ENCODE data around the gene GATAD1. TPM values are rescaled to one million over a fixed set of nuclear protein-coding genes. Genes with fewer than 3 reads are reported as not detected.
"Not testable (repeated sequence)": the region's sequence is repeated elsewhere in the genome, so short reads cannot be mapped to it uniquely, and the experiment has no call there.

Gene GATAD1
- total RNA-seq, 1 donor from 2014 or later, result 31.1 TPM

- DNase-seq, result no peak
These were observed 9.3 kb upstream of the GATAD1 start for GRCh38 chr7:92437956-92438491.

GRCh38 chr7:92442720-92443119 is 4.6 kb upstream of the GATAD1 start:
- DNase-seq, result not testable (repeated sequence)

GRCh38 chr7:92446869-92447344 is 375 bp upstream of the GATAD1 start:
- no peak for DNase-seq

DNA sequence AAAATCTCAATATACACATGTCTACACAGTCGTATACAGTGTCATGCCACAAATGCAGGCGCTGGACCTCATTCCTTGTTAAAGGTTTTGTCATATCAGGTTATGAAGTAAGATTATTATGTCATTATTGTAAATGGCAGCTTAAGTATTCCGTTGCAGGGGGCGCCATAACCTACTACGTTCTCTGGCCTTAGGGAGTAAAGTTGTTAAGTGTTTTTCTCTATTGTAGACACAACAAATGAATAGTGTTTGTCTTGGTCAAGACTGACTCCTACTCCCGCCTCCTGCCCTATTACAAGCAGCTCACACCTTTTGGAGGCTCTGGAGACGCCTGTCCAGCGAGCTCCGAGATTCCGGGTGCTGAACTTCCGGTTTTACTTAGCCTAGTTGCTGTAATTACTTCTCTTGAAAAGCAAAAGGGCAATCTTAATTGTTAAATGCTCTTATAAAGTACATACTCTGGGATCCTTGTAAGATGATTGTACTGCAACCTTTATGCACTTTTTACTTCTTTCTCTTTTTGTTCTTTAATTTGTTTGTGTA is 994 bp downstream of the GATAD1 start:
- DNase-seq, result peak; percentile 22

DNA sequence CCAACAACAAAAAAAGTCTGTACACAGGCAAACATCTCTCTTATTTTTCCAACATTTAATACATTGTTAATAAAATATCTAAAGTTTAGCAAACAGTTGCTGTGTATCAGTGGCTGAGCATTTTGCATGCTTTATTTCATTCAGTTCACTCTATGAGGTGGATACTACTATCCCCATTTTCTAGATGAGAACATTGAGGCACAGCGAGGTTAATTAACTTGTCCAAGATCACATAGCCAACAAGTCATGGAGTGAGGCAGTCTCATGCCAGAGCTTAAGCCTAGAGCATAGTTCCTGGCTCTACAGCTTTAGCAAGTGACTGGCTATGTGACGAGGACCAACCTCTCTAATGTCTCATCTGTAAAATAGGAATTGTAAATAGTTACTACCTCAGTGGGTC is 4.4 kb downstream of the GATAD1 start:
- DNase-seq, result no peak

DNA sequence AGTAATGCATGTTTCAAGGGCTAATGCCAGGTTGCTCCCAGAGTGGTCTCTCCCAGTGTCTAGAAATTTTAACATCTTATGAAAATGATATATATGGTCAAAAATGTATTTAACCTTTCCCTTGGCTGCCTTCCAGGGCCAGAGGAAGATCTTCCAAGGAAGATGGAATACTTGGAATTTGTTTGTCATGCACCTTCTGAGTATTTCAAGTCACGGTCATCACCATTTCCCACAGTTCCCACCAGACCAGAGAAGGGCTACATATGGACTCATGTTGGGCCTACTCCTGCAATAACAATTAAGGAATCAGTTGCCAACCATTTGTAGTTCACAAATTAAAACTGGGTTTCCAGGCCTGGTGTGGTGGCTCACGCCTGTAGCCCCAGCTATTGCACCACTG is 9.0 kb downstream of the GATAD1 start:
- no peak for DNase-seq

- no peak for DNase-seq
These were observed 12.8 kb downstream of the GATAD1 start for GRCh38 chr7:92460109-92460508.

- no peak for DNase-seq
These were observed 13.2 kb downstream of the GATAD1 start for GRCh38 chr7:92460510-92460909.

DNA sequence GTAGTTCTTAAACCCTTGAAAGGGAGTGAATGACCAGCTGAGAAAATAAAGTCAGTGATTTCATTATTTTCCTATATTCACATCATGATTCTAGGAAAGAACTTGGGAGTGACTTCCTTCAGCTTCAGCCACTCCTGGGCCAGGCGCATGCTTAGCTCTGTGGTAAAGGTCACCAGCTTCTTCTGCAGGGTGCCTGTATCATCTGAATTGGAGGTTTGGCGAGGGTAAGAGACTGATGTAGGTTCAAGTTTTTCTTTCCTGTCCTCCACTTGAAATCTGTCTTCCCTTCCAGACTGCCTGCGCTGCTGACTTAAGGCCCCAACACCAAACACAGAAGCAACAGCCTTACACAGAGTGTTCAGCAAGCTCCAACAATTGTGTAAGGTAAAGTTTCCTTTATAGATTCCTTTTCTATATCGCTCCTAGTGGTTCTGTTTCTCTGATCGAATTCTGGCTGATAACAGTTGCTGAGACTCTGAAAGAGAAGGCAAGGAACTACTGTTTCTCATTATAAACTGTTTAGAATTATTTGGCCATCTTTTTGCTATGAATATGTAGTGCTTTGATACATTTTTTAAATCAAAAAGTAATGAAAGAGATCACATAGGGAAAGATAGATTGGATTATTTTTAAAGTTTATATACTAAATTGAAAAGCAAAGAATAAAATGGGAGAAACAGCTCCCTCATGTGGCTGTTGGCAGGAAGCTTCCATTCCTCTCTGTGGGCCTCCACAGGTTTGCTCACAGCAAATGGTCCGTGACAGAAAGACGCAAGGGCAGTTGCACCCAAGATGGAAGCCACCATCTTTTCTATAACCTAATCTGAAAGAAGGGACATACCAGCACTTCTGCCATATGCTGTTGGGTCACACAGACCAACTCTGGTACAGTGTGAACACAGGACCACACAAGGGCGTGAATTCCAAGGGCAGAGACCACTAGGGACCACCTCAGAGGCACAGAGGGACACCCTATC is 14.0 kb downstream of the GATAD1 start:
- DNase-seq, result no peak

GRCh38 chr7:92462560-92462959 is 15.3 kb downstream of the GATAD1 start:
- no peak for DNase-seq

DNA sequence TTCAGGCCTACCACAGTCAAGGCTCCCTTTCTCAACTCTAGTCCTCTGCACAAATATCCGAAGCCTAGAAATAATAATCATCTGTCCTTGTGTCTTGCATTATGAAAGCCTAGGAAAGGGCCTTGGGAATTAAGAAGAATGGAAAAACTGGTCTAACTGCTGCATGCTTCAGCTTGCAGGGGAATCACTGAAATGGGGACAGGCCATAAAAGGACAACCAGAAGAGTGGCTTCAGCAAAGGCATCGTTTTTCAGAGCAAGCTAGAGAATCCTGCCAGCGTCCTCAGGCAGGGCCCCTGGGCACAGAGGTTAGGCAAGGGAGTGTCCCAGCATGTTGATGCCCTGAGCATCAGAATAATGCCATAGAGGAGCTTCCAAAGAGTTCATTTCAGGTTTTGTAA is 17.2 kb downstream of the GATAD1 start:
- DNase-seq, result no peak

- DNase-seq, result no peak
These were observed 19.4 kb downstream of the GATAD1 start for GRCh38 chr7:92466682-92467081.

- not testable (repeated sequence) for DNase-seq
These were observed 21.3 kb downstream of the GATAD1 start for GRCh38 chr7:92468589-92468988.

- DNase-seq, result not testable (repeated sequence)
These were observed 26.7 kb downstream of the GATAD1 start for GRCh38 chr7:92473989-92474388.

- DNase-seq, result not testable (repeated sequence)
These were observed 28.0 kb downstream of the GATAD1 start for GRCh38 chr7:92475261-92475770.

DNA sequence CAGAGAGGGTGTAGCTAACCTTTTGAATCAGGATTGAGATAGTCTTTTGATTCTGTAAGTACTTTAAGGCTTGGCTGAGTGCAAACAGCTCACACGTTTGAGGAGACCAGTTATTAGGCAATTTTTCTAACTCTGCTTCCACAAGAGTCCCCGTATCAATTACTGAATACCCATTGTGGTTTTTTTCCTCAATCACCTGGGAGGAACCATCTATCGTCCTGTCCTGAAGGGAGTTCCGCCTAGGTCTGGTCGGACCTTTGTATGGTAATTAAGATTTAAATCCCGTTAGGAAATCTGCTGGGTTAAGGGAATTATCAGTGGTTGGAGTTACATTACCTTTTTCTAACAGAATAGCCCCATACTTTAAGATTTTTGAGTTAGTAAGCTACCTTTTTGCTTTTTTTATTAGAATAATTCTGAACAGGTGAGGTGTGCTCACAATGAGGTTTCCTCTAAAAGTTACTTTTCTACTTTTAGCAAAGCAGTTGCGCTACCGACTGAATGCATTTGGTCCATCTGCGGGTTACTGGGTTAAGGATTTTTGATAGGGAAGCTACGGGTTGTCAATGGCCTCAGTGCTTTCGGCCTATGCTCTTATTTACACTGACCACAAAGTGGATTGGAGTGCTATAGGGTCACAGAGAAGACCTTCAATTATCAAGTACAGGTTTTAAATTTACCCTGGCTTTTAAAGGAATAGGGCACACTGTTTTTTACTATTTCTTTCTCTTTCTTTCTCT is 28.7 kb downstream of the GATAD1 start:
- not testable (repeated sequence) for DNase-seq

- DNase-seq, result not testable (repeated sequence)
These were observed 30.4 kb downstream of the GATAD1 start, which contains the start of gene ERVW-1 for GRCh38 chr7:92477681-92478080. Gene ERVW-1, minus strand, starts transcription at chr7:92477946. Its CDS starts 7,565 bp downstream, at chr7:92470381.

DNA sequence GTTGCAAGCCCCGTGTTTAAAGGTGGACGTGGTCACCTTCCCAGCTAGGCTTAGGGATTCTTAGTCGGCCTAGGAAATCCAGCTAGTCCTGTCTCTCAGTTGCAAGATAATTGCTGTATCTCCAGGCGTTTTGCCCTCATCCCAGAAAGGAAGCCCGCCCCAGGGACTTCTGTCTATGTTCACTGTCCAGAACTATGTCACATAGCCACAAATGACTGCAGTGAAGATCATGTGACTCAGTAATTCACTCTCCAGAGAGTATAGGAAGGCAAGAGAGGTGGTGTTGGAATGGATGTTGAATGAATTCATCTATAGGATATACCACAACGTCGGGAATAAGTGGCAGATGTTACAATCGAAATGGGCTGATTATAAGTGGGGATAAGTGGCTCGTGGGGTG is 30.8 kb downstream of the GATAD1 start:
- no peak for DNase-seq

- DNase-seq, result no peak
These were observed 31.4 kb downstream of the GATAD1 start for GRCh38 chr7:92478711-92479110.

DNA sequence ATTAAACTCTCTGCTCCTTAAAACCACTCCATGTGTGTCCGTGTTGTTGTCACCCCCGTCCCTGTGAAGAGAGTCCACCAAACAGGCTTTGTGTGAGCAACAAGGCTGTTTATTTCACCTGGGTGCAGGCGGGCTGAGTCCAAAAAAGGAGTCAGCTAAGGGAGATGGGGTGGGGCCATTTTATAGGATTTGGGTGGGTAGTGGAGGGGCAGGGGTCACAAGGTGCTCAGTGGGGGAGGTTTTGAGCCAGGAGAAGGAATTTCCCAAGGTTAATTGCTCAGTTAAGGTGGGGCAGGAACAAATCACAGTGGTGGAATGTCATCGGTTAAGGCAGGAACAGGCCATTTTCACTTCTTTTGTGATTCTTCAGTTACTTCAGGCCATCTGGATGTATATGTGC is 31.9 kb downstream of the GATAD1 start:
- DNase-seq, result not testable (repeated sequence)

DNA sequence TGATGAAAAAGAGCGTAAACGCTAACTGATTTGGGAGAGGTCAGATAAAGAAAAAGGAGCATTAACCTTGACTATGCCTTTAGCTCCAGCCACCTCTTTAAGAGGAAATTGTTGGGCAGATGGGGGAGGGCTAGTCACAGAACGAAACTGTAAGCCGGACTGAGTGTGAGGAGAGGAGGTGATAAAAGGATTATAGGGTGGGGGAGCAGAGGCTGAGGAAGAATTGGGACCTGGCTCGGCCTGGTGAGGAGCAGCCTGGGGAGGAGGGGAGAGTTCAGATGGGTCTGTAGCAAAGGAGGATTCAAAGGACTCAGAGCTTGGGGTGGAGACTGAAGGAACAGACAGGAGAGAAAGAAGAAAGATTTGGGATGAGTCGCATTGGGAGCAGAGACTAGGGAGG is 36.3 kb downstream of the GATAD1 start:
- DNase-seq, result not testable (repeated sequence)

DNA sequence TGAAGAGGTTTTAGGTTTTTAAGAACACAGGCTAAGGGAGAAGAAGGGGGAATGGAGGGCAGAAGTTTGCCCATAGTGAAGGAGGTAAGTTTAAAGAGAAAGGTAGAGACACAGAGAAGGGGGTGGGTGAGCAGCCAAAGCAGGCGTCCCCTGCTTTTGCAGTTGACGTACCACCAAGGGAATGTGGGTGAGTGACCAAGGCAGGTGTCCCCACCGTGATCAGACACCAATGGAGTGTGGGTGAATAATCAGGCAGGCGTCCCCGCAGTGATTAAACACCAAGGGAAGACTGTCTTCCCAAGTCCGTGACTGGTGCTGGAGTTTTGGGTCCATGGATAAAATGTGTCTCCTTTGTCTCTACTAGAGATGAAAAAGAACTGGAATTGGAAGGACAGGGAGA is 36.9 kb downstream of the GATAD1 start:
- DNase-seq, result not testable (repeated sequence)
